Pancreas (tissue), 10 donors: Measurements from ENCODE around the gene CFDP1. TPM values are rescaled to one million over a fixed set of nuclear protein-coding genes. Genes with fewer than 3 reads are reported as not detected.
"Not testable (repeated sequence)": the region's sequence is repeated elsewhere in the genome, so short reads cannot be mapped to it uniquely, and the experiment has no call there.

ENCODE experiments used
- ATAC-seq, 4 donors: fragments of 200-7000 bp; cut with Tn5 transposase; one replicate each; pipeline versions ENCODE4 v1.8.0 to v1.9.1; 2020; ENCODE audit warnings: mild to moderate bottlenecking in 4 of 4, moderate library complexity in 4 of 4
- DNase-seq, 6 donors: peaks; one replicate each; pipeline ENCODE4 v3.0.0-alpha.2; 2020
- FAIRE-seq: peaks from 2 replicates; lab custom pipeline; 2012; peaks lifted over from hg19 to GRCh38; lab: Jason Lieb, UNC
- H3K27ac ChIP-seq, 4 donors: fragments of 200-600 bp; sonication (generic); 1 replicate in 3 of 4; 2 replicates in 1 of 4; pipeline versions ENCODE4 v1.5.0 to v1.8.0; 2020
- H3K27me3 ChIP-seq, 4 donors: fragments of 200-600 bp; one replicate each; pipeline ENCODE4 v1.8.0; 2021
- H3K36me3 ChIP-seq, 3 donors: fragments of 200-600 bp; sonication (generic) in 1 of 3; one replicate each; pipeline versions ENCODE4 v1.5.0 to v1.8.0; 2020 to 2021
- H3K4me1 ChIP-seq, 3 donors: fragments of 200-600 bp; one replicate each; pipeline ENCODE4 v1.8.0; 2021
- H3K4me3 ChIP-seq, 4 donors: fragments of 200-600 bp; sonication (generic) in 2 of 4; one replicate each; pipeline versions ENCODE4 v1.5.0 to v1.8.0; 2020 to 2021
- H3K9me3 ChIP-seq, 4 donors: fragments of 200-600 bp; one replicate each; pipeline ENCODE4 v1.8.0; 2021
- CTCF ChIP-seq, 4 donors: fragments of 200-600 bp; sonication (generic) in 3 of 4; IDR thresholded peaks; one replicate each; pipeline versions ENCODE4 v1.5.0 to v1.8.0; 2021; ENCODE audit warnings: antibody characterized with exemption in 4 of 4
- WGBS, 2 donors: extraction: QIAGEN DNeasy Blood & Tissue Kit; methylation state at CpG; one replicate each; pipeline ENCODE4 v1.1.7; 2013; 5-methylcytosine and 5-hydroxymethylcytosine counted together
- intact Hi-C, 3 donors: fragments of 100-400 bp; cut with DNase I; formaldehyde crosslinking; loops; one replicate each; pipeline versions ENCODE4 v1.11.1 to v1.14.2; 2022
- polyA plus RNA-seq, 2 donors: library from polyadenylated mRNA; stranded (reverse); fragments of 200-250 nt; gene quantifications; one replicate each; pipeline ENCODE4 v1.2.3, GENCODE V29; 2013
- total RNA-seq, 6 donors: library from RNA; stranded (reverse); fragmentation: NEBNext Ultra II Directional in 4 of 6; extraction: Animal tissue kit (Norgen Biotek cat#: 25700) in 4 of 6; gene quantifications; one replicate each; pipeline versions ENCODE4 v1.2.1 to v1.2.4, GENCODE V29; 2021 to 2023
- donor health status: healthy with polysubstance abuse.
- donor health status: DM: no; HTN: no; CAD: no; lungs with moderate emphysema.
- donor health status: DM: no; HTN: no; CAD: no.
- donor health status: control.
- donor health status: control.
- donor health status: Bipolar disorder and iron deficiency.
- donor health status: DM: yes; HTN: yes; CAD: no.
- donor health status: DM: no; HTN: no; CAD: no.
- donor health status: DM: no; HTN: no; CAD: no.
- donor health status: DM: yes; HTN: yes; CAD: no.

Gene CFDP1
- total and polyA plus RNA-seq, 8 donors: 19.3 to 57.5 (median 25.6) TPM

GRCh38 chr16:75429621-75430403, 3.5 kb downstream of the CFDP1 start:
- Histone ChIP-seq H3K36me3 (no peaks in the 10 kb centered on the region), H3K27me3 (no peaks in the 10 kb centered on the region), H3K4me3 (no peak overlapping the region), H3K9me3 (no peaks in the 10 kb centered on the region), H3K27ac (no peak overlapping the region), H3K4me1 (peaks cover 0 to 10% (median 8%) of the 10 kb centered on the region in 3 donors)
- ATAC-seq (no peak), FAIRE-seq (no peak), DNase-seq (no peak)
- TF ChIP-seq CTCF (IDR thresholded peaks at IDR 0.05): no peak
- intact Hi-C loops: no loop called here
- WGBS, 2 donors: 86% methylated on average over 11 of the region's 11 CpGs

- FAIRE-seq, ATAC-seq, H3K27ac ChIP-seq, H3K4me3 ChIP-seq, DNase-seq, H3K9me3 ChIP-seq, intact Hi-C loops, H3K27me3 ChIP-seq, H3K36me3 ChIP-seq: not testable (repeated sequence)
- peaks cover 0 to 10% (median 6%) of the 10 kb centered on the region in 3 donors for H3K4me1 ChIP-seq
- WGBS, 2 donors: 70 to 81% methylated on average over 2 of the region's 2 CpGs
Measured at GRCh38 chr16:75426524-75426923, 6.8 kb downstream of the CFDP1 start.

- H3K4me3 ChIP-seq, FAIRE-seq, H3K27me3 ChIP-seq, intact Hi-C loops, DNase-seq, H3K9me3 ChIP-seq, H3K36me3 ChIP-seq: not testable (repeated sequence)
- Histone ChIP-seq H3K4me1 (peaks cover 0 to 12% (median 11%) of the 10 kb centered on the region in 3 donors), H3K27ac (peak overlapping the region in 1 of 4 donors; percentile 48)
- 66 to 74% methylated on average over 18 of the region's 18 CpGs for WGBS, 2 donors
- peak in 3 of 4 donors; percentile 37 to 46 (median 41) for ATAC-seq
Measured at GRCh38 chr16:75424105-75424762, 9.1 kb downstream of the CFDP1 start.

- no peaks in the 10 kb centered on the region for H3K9me3 ChIP-seq
- TF ChIP-seq CTCF (IDR thresholded peaks at IDR 0.05): no peak
- no peak for FAIRE-seq
- DNase-seq: no peak
- no peak for ATAC-seq
- peaks cover 0 to 13% (median 11%) of the 10 kb centered on the region in 3 donors for H3K4me1 ChIP-seq
- 65 to 66% methylated on average over 4 of the region's 4 CpGs for WGBS, 2 donors
- H3K4me3 ChIP-seq: no peak overlapping the region
- H3K27me3 ChIP-seq: no peaks in the 10 kb centered on the region
- intact Hi-C loops: no loop called here
- H3K36me3 ChIP-seq: no peaks in the 10 kb centered on the region
- H3K27ac ChIP-seq: peak overlapping the region in 1 of 4 donors; percentile 48
Measured at GRCh38 chr16:75423723-75424104, 9.6 kb downstream of the CFDP1 start.

GRCh38 chr16:75421820-75422126, 11.5 kb downstream of the CFDP1 start:
- Histone ChIP-seq H3K36me3 (no peaks in the 10 kb centered on the region), H3K4me3 (no peak overlapping the region), H3K4me1 (peaks cover 0 to 17% (median 11%) of the 10 kb centered on the region in 3 donors), H3K27me3 (no peaks in the 10 kb centered on the region), H3K9me3 (no peaks in the 10 kb centered on the region), H3K27ac (peak overlapping the region in 2 of 4 donors; percentile 15 to 55)
- WGBS, 2 donors: 90 to 94% methylated on average over 1 of the region's 1 CpG
- ATAC-seq (no peak), DNase-seq (no peak), FAIRE-seq (no peak)
- intact Hi-C loops: no loop called here
- no peak for TF ChIP-seq CTCF (IDR thresholded peaks at IDR 0.05)
